Measurements from ENCODE around the gene SPRYD3. TPM values are rescaled to one million over a fixed set of nuclear protein-coding genes. Genes with fewer than 3 reads are reported as not detected.

Gene SPRYD3
- total and polyA plus RNA-seq, 7 experiments from 2014 or later, result 33.0 to 57.6 (median 46.8) TPM

DNA sequence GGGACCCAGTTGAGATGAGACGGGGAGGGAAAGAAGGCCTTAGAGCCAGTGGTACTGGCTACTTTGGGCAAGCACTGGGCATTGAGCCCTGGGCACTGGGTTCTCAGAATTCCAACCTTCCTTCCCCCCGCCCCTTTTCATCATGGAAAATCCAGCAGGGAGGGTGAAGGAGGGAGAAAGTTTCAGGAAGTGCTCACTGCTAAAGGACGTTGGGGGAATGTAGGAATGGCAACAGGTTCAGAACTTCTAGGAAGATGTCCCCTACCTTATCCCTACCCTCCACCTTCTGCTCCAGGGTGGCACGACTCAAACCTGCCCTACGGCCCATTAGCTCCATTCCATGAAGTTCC lies 33.5 kb downstream of the SPRYD3 start:
- peak overlapping the region in 7 of 9 donors; percentile 23 to 92 (median 81) for H3K27ac Mint-ChIP-seq
- Histone ChIP-seq H3K4me1 (ENCODE audit: control insufficient read depth in 2 of 2, insufficient read depth in 2 of 2, low read length in 2 of 2) (peaks cover 7 to 9% of the 10 kb centered on the region in 2 donors), H3K27me3 (ENCODE audit: control insufficient read depth in 2 of 2, insufficient read depth in 2 of 2, low read length in 2 of 2) (no peaks in the 10 kb centered on the region), H3K27ac (ENCODE audit: low read depth, low read length) (no peak overlapping the region), H3K36me3 (ENCODE audit: control insufficient read depth in 2 of 3, insufficient read depth in 3 of 3, low read length in 3 of 3) (no peaks in the 10 kb centered on the region), H3K4me3 (ENCODE audit: low read length) (no peak overlapping the region), H3K9me3 (ENCODE audit: control insufficient read depth in 2 of 3, low read length in 3 of 3) (no peaks in the 10 kb centered on the region)
- no peak for DNase-seq
- CTCF ChIA-PET, result interaction anchor here (0.7 to 2.1 kb wide), 4 partner anchors 9 to 455 kb away, joined by 3 to 5 read pairs (median 3); partner anchors contain the start of genes AAAS and TARBP2
- H3K36me3 Mint-ChIP-seq, result peaks cover 0 to 10% (median 0%) of the 10 kb centered on the region in 5 donors
- peaks cover 0 to 24% (median 13%) of the 10 kb centered on the region in 7 donors for H3K4me1 Mint-ChIP-seq
- ATAC-seq, result no peak
- no peaks in the 10 kb centered on the region for H3K9me3 Mint-ChIP-seq
- intact Hi-C loops (cut with micrococcal nuclease), result loop anchor here in 1 of 2 donors (1.0 to 2.0 kb wide), 3 partner anchors 7 to 135 kb away; partner anchors contain the start of genes CSAD and ZNF740
- POLR2A ChIA-PET, result interaction anchor here (1.1 to 3.9 kb wide), 5 partner anchors 8 to 57 kb away, joined by 4 to 24 read pairs (median 16); partner anchors contain the start of genes EIF4B, SOAT2 and SPRYD3
- H3K27me3 Mint-ChIP-seq, result peaks cover 0 to 13% (median 0%) of the 10 kb centered on the region in 5 donors
- H3K4me3 Mint-ChIP-seq, result peak overlapping the region; percentile 93 to 99 (median 95)

GRCh38 chr12:53044896-53045695 lies 34.1 kb downstream of the SPRYD3 start:
- no peaks in the 10 kb centered on the region for H3K27me3 ChIP-seq (ENCODE audit: control insufficient read depth in 2 of 2, insufficient read depth in 2 of 2, low read length in 2 of 2)
- Mint-ChIP-seq H3K27ac (peak overlapping the region in 3 of 9 donors; percentile 25 to 81 (median 71)), H3K4me3 (peak overlapping the region in 9 of 10 donors; percentile 18 to 99 (median 95)), H3K36me3 (peaks cover 0 to 12% (median 0%) of the 10 kb centered on the region in 5 donors), H3K9me3 (no peaks in the 10 kb centered on the region), H3K27me3 (peaks cover 0 to 13% (median 0%) of the 10 kb centered on the region in 5 donors), H3K4me1 (peaks cover 0 to 24% (median 13%) of the 10 kb centered on the region in 7 donors)
- POLR2A ChIA-PET, result interaction anchor here (0.7 to 3.9 kb wide), 5 partner anchors 9 to 39 kb away, joined by 3 to 24 read pairs (median 8); partner anchors contain the start of genes EIF4B and SPRYD3
- intact Hi-C loops (cut with micrococcal nuclease), result no loop called here
- no peak overlapping the region for H3K4me3 ChIP-seq (ENCODE audit: low read length)
- no peak for DNase-seq
- CTCF ChIA-PET, result interaction anchor here (0.7 to 2.1 kb wide), 2 partner anchors 9 to 276 kb away, joined by 3 to 5 read pairs; partner anchors contain the start of gene AAAS
- H3K9me3 ChIP-seq (ENCODE audit: control insufficient read depth in 2 of 3, low read length in 3 of 3), result no peaks in the 10 kb centered on the region
- no peak overlapping the region for H3K27ac ChIP-seq (ENCODE audit: low read depth, low read length)
- peaks cover 7 to 9% of the 10 kb centered on the region in 2 donors for H3K4me1 ChIP-seq (ENCODE audit: control insufficient read depth in 2 of 2, insufficient read depth in 2 of 2, low read length in 2 of 2)
- peaks cover 0 to 3% (median 0%) of the 10 kb centered on the region in 3 experiments for H3K36me3 ChIP-seq (ENCODE audit: control insufficient read depth in 2 of 3, insufficient read depth in 3 of 3, low read length in 3 of 3)
- ATAC-seq, result no peak

GRCh38 chr12:53044052-53044581 lies 35.1 kb downstream of the SPRYD3 start:
- H3K4me3 Mint-ChIP-seq, result no peak overlapping the region
- Histone ChIP-seq H3K9me3 (ENCODE audit: control insufficient read depth in 2 of 3, low read length in 3 of 3) (no peaks in the 10 kb centered on the region), H3K4me3 (ENCODE audit: low read length) (no peak overlapping the region), H3K36me3 (ENCODE audit: control insufficient read depth in 2 of 3, insufficient read depth in 3 of 3, low read length in 3 of 3) (peaks cover 0 to 12% (median 9%) of the 10 kb centered on the region in 3 experiments), H3K4me1 (ENCODE audit: control insufficient read depth in 2 of 2, insufficient read depth in 2 of 2, low read length in 2 of 2) (peaks cover 8 to 9% of the 10 kb centered on the region in 2 donors), H3K27ac (ENCODE audit: low read depth, low read length) (no peak overlapping the region), H3K27me3 (ENCODE audit: control insufficient read depth in 2 of 2, insufficient read depth in 2 of 2, low read length in 2 of 2) (no peaks in the 10 kb centered on the region)
- ChIA-PET CTCF (interaction anchor here (1.3 kb wide), 1 partner anchor 35 kb away, joined by 3 read pairs; the partner anchor contains the start of gene SPRYD3), POLR2A (interaction anchor here (1.2 to 2.4 kb wide), 3 partner anchors 10 to 38 kb away, joined by 3 to 16 read pairs (median 8); partner anchors contain the start of genes EIF4B and SPRYD3)
- peaks cover 2 to 25% (median 15%) of the 10 kb centered on the region in 7 donors for H3K4me1 Mint-ChIP-seq
- H3K27ac Mint-ChIP-seq, result peak overlapping the region in 3 of 9 donors; percentile 21 to 71 (median 25)
- peaks cover 0 to 13% (median 0%) of the 10 kb centered on the region in 5 donors for H3K27me3 Mint-ChIP-seq
- H3K9me3 Mint-ChIP-seq, result no peaks in the 10 kb centered on the region
- H3K36me3 Mint-ChIP-seq, result peaks cover 0 to 19% (median under 1%) of the 10 kb centered on the region in 5 donors
- ATAC-seq, result no peak
- DNase-seq, result no peak
- intact Hi-C loops (cut with micrococcal nuclease), result no loop called here

DNA sequence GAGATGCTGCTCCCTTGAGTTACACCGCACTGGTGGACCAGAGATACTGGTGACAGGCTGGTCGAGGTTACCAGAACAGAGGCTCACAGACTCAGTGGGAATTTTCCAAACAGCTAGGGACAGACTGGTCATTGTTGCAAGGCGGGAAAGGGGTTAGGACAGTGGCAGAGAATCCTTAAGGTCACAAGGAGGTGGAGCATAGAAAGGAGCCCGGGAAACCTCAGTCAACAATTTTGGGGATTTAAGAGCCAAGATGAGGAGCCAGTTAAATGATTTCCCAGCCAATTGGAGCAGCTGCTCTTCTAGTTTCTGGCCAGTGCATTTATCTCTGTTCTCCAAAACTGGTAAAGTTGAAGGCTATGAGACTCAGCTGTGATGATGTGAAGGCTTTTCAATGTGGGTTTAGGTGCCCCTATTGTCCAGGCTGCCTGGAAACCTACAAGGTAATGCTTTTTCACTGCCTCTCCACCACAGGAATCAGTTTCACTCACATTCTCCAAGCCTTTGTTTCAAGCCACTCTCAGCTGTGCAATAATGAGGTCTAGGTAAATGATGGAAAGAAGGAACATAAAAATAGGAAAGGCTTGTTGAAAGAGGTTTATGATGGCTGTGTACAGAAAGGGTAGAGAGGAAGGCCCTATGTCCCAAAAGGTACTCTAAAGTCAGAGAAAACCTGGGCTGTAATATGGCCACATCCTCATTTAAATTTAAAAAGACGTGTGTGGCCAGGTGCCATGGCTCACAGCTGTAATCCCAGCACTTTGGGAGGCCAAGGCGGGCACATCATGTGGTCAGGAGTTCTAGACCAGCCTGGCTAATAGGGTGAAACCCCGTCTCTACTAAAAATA lies 36.4 kb downstream of the SPRYD3 start:
- Histone ChIP-seq H3K4me3 (ENCODE audit: low read length) (no peak overlapping the region), H3K36me3 (ENCODE audit: control insufficient read depth in 2 of 3, insufficient read depth in 3 of 3, low read length in 3 of 3) (peaks cover under 1 to 21% (median 18%) of the 10 kb centered on the region in 3 experiments), H3K27me3 (ENCODE audit: control insufficient read depth in 2 of 2, insufficient read depth in 2 of 2, low read length in 2 of 2) (no peaks in the 10 kb centered on the region), H3K9me3 (ENCODE audit: control insufficient read depth in 2 of 3, low read length in 3 of 3) (no peaks in the 10 kb centered on the region), H3K27ac (ENCODE audit: low read depth, low read length) (no peak overlapping the region), H3K4me1 (ENCODE audit: control insufficient read depth in 2 of 2, insufficient read depth in 2 of 2, low read length in 2 of 2) (peaks cover 9 to 13% of the 10 kb centered on the region in 2 donors)
- Mint-ChIP-seq H3K9me3 (no peaks in the 10 kb centered on the region), H3K36me3 (peaks cover 4 to 26% (median 11%) of the 10 kb centered on the region in 5 donors), H3K27ac (peak overlapping the region in 4 of 9 donors; percentile 11 to 76 (median 54)), H3K4me1 (peaks cover 13 to 30% (median 25%) of the 10 kb centered on the region in 7 donors), H3K27me3 (peaks cover 0 to 13% (median 0%) of the 10 kb centered on the region in 5 donors), H3K4me3 (peak overlapping the region in 1 of 10 donors; percentile 23)
- CTCF ChIA-PET, result interaction anchor here (1.3 kb wide), 1 partner anchor 36 kb away, joined by 3 read pairs; the partner anchor contains the start of gene SPRYD3
- no peak for ATAC-seq
- POLR2A ChIA-PET, result interaction anchor here (1.2 to 1.3 kb wide), 2 partner anchors 36 to 37 kb away, joined by 4 read pairs; partner anchors contain the start of genes EIF4B and SPRYD3
- DNase-seq, result no peak
- intact Hi-C loops (cut with micrococcal nuclease), result no loop called here

GRCh38 chr12:53039851-53040250 lies 39.3 kb downstream of the SPRYD3 start:
- peaks cover 0 to 1% (median 0%) of the 10 kb centered on the region in 5 donors for H3K27me3 Mint-ChIP-seq
- intact Hi-C loops (cut with micrococcal nuclease), result no loop called here
- Histone ChIP-seq H3K4me1 (ENCODE audit: control insufficient read depth in 2 of 2, insufficient read depth in 2 of 2, low read length in 2 of 2) (peaks cover 0 to 6% of the 10 kb centered on the region in 2 donors), H3K4me3 (ENCODE audit: low read length) (no peak overlapping the region), H3K27me3 (ENCODE audit: control insufficient read depth in 2 of 2, insufficient read depth in 2 of 2, low read length in 2 of 2) (no peaks in the 10 kb centered on the region), H3K9me3 (ENCODE audit: control insufficient read depth in 2 of 3, low read length in 3 of 3) (no peaks in the 10 kb centered on the region), H3K27ac (ENCODE audit: low read depth, low read length) (peak overlapping the region; percentile 14), H3K36me3 (ENCODE audit: control insufficient read depth in 2 of 3, insufficient read depth in 3 of 3, low read length in 3 of 3) (peaks cover 6 to 45% (median 34%) of the 10 kb centered on the region in 3 experiments)
- H3K9me3 Mint-ChIP-seq, result no peaks in the 10 kb centered on the region
- ChIA-PET CTCF (interaction anchor here (0.6 to 2.3 kb wide), 3 partner anchors 40 to 1221 kb away, joined by 3 to 11 read pairs (median 4); partner anchors contain the start of gene SPRYD3), POLR2A (interaction anchor here (0.7 to 1.1 kb wide), 2 partner anchors 25 to 39 kb away, joined by 3 read pairs; partner anchors contain the start of gene SPRYD3)
- no peak for ATAC-seq
- peaks cover 4 to 36% (median 15%) of the 10 kb centered on the region in 5 donors for H3K36me3 Mint-ChIP-seq
- H3K27ac Mint-ChIP-seq, result peak overlapping the region in 4 of 9 donors; percentile 14 to 51 (median 42)
- DNase-seq, result no peak
- peaks cover 11 to 21% (median 13%) of the 10 kb centered on the region in 7 donors for H3K4me1 Mint-ChIP-seq
- no peak overlapping the region for H3K4me3 Mint-ChIP-seq

Data from naive thymus-derived CD4-positive, alpha-beta T cell (primary cell).